Lung microvascular endothelial cell (primary cell): ENCODE measurements around the gene STARD9. TPM values are rescaled to one million over a fixed set of nuclear protein-coding genes. Genes with fewer than 3 reads are reported as not detected.
"Not testable (repeated sequence)": the region's sequence is repeated elsewhere in the genome, so short reads cannot be mapped to it uniquely, and the experiment has no call there.

ENCODE experiments used
- DNase-seq, 2 donors: peaks; one replicate each; pipeline versions ENCODE4 v3.0.0 to v3.0.0-alpha.2; 2010; ENCODE audit warnings: low read depth in 2 of 2
- total RNA-seq: library from RNA; depleted of rRNA; stranded (reverse); fragments of >200 nt; gene quantifications from 2 replicates; pipeline ENCODE4 v1.2.1, GENCODE V29; 2014

Gene STARD9
- total RNA-seq, 1 donor from 2014 or later = 9.3 TPM

DNA sequence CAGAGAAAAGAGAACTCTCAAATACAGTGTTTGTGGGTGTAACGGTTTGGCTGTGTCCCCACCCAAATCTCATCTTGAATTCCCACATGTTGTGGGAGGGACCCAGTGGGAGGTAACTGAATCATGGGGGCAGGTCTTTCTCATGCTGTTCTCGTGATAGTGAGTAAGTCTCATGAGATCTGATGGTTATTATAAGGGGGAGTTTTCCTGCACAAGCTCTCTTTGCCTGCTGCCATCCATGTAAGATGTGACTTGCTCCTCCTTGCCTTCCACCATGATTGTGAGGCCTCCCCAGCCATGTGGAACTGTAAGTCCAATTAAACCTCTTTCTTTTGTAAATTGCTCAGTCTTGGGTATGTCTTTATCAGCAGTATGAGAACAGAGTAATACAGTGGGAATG is 186.4 kb downstream of the STARD9 start:
- DNase-seq = not testable (repeated sequence)

DNA sequence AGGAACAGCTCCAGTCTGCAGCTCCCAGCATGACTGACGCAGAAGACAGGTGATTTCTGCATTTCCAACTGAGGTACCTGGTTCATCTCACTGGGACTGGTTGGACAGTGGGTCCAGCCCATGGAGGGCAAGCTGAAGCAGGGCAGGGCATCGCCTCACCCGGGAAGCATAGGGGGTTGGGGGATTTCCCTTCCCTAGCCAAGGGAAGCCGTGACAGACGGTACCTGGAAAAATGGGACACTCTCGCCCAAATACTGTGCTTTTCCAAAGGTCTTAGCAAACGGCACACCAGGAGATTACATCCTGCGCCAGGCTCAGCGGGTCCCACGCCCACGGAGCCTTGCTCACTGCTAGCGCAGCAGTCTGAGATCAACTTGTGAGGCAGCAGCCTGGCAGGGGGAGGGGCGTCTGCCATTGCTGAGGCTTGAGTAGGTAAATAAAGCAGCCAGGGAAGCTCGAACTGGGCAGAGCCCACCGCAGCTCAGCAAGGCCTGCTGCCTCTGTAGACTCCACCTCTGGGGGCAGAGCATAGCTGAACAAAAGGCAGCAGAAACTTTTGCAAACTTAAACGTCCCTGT is 188.8 kb downstream of the STARD9 start:
- not testable (repeated sequence) for DNase-seq

DNA sequence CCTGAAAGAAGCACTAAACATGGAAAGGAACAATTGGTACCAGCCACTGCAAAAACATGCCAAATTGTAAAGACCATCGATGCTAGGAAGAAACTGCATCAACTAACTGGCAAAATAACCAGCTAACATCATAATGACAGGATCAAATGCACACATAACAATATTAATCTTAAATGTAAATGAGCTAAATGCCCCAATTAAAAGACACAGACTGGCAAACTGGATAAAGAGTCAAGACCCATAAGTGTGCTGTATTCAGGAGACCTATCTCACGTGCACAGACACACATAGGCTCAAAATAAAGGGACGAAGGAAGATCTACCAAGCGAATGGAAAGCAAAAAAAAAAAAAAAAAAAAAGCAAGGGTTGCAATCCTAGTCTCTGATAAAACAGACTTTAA is 190.7 kb downstream of the STARD9 start:
- not testable (repeated sequence) for DNase-seq

Other genes with a start within 250 kb of the STARD9 start
- 0.22 and 0.60 TPM in 2 replicates for gene CAPN3, start 216.1 kb upstream of the STARD9 start, total RNA-seq
- 28.1 and 30.2 TPM in 2 replicates for gene ZNF106, start 84.5 kb upstream of the STARD9 start, total RNA-seq
- 148 and 150 TPM in 2 replicates for gene SNAP23, start 80.0 kb upstream of the STARD9 start, total RNA-seq
- 12.4 and 15.3 TPM in 2 replicates for gene LRRC57, start 26.8 kb upstream of the STARD9 start, total RNA-seq
- gene HAUS2, start 26.8 kb upstream of the STARD9 start, total RNA-seq = 17.5 and 17.9 TPM in 2 replicates
- gene CDAN1, start 161.5 kb downstream of the STARD9 start, total RNA-seq = 7.8 and 8.9 TPM in 2 replicates